HG03045 (cell line): Measurements from ENCODE around the gene WDR7.

ENCODE experiments used
- ATAC-seq: cut with Tn5 transposase; IDR thresholded peaks from one replicate; pipeline ENCODE4 v1.9.1; 2021; ENCODE audit warnings: mild to moderate bottlenecking, moderate library complexity; ENCODE audit not compliant: unreplicated experiment

Gene WDR7

DNA sequence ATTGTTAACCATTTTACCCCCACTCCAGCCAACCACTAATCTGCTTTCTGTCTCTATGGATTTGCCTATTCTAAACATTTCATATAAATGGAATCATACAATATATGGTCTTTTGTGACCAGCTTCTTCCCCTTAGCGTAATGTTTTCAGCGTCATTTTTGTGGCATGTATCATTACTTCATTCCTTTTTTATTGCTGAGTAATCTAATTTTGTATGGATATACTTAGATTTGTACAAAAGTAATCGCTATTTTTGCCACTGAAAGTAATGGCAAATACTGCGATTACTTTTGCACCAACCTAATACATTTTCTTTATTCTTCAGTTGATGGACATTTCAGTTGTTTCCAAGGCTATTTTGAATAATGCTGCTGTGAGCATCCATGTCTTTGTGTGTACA lies 227.6 kb downstream of the WDR7 start:
- no peak for ATAC-seq

DNA sequence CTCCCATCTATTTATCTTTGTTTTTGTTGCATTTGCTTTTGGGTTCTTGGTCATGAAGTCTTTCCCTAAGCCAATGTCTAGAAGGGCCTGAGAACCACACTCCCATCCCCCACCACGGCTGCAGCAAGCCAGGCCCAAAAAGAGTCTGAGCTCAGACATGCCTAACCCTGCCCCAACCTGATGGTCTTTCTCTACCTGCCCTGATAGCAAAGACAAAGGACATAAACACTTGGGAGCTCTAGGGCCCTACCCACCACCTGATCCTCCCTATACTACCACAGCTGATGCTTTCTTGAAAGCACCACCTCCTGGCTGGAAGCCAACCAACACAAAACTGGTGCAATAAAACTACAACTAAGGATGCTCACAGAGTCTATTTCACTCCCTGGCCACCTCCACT lies 233.4 kb downstream of the WDR7 start:
- ATAC-seq = no peak

DNA sequence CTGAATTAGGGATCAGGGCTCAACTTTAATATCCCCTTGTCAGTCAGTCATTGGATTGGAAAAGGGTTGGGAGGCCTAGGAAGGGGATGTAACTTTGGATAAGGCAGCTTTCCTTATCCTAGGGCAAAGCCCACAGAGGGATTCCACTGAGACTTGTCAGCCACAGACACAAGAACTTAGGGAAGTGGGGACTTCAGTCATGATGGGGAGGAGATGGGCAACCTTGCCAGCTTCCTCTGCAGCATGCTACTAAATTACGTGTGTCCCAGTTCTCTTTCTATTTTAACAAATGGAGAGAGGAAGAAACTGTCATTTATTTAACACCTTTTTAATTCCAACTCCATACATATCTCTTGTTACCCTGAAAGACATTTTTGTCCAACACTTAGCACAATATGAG lies 237.8 kb downstream of the WDR7 start:
- no peak for ATAC-seq

DNA sequence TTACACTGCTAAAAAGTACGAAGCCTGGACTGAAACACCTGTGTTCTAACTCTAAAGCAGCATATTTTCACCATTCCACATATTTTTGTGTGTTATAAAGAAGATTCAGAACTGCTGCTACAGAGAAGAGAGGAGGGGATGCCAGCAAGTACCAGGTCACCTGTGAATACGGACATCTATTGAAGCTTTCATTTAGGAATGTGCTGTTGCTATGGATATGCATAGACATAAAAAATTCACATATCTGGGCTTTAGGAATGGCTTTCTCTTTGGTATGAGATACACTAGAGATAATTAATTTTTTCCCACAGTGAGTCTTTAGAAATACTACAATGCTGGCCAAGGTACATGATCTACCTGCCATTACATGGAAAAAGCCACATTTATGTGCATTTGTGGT lies 238.5 kb downstream of the WDR7 start:
- no peak for ATAC-seq

DNA sequence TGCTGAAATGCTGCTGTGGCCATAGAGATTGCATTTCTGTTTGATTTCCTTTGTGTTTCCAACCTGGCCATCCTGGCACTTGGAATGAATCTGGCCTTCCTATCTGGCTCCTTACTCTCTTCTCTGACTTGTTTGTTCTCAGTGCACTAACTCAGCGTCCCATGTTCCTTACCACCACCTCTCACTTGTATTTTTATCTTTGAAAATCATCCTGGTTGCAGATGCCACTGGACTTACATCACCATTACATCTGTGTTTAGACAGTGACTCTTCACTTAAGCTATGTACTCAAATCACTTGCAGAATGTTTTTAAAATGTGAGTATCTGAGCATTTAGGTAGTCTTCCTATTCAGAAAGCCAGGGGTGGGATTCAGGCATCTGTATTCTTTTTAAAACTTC lies 239.5 kb downstream of the WDR7 start:
- no peak for ATAC-seq

DNA sequence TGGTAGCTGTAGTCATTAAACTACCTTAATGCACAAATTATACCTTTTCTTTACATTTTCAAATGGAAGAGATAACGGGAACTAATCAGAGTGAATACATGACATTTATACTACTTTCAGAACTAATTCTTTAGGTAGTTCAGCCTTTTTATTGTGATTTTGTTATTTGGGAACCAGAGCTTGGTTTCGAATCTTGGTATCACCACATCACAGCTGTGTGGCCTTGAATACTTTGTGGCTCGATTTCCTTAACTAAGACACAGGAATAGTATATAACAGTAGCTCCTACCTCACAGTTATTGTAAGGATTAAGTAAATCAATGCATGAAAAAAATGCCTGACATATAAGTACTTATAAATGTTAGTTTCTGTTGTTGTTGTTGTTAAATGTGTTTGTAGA lies 240.0 kb downstream of the WDR7 start:
- no peak for ATAC-seq

DNA sequence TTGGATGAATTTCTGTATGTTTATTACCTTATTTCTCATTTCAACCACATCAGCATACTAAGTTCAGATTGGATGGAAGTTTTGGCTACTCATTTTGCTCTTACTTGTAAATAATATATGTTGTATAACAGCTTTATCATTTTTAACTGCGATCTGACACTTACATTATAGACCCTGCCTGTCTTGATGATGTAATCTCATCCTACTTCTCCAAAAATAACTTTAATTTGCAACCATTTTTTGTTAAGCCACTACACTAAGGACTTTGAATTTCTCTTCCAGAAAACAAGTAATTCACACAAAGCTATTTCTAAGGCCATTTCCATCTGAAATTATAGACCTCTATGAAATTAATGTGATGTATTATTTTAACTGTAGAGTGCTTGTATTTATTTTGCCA lies 240.7 kb downstream of the WDR7 start:
- ATAC-seq = no peak

DNA sequence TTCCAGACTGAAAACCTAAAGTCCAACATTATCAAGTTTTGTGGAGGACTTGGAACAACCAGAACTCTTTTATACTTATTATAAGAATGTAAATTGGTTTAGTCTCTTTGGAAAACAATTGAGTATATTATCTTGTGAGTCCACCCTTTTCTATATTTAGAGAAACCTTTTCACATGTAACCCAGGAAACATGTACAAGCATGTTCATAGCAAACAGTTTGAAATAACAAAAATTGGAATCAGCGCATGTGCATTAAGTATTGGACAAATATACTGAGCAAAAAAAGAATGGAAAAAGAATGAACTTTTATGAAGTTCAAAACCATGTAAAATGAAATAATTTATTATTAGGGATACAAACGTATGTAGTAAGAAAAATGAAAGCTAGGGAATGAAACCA lies 246.0 kb downstream of the WDR7 start:
- no peak for ATAC-seq

DNA sequence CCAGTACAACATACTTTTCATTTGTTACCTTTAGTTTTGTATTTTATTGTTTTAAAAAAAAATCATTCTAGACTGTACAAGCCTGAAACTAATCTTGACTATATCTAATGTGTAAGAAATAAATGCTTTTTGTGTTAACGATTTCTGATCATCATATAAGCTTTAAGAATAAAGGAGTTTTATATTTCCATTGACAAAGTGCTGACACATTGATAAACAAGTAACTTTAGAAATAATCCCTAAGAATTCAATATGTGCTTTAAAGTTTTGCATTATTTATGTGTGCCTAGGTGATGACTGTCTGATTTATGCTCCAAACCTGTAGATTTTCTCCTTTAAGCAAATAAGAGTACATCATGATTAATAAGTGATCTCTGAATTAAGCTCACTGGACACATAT lies 248.5 kb downstream of the WDR7 start:
- no peak for ATAC-seq

DNA sequence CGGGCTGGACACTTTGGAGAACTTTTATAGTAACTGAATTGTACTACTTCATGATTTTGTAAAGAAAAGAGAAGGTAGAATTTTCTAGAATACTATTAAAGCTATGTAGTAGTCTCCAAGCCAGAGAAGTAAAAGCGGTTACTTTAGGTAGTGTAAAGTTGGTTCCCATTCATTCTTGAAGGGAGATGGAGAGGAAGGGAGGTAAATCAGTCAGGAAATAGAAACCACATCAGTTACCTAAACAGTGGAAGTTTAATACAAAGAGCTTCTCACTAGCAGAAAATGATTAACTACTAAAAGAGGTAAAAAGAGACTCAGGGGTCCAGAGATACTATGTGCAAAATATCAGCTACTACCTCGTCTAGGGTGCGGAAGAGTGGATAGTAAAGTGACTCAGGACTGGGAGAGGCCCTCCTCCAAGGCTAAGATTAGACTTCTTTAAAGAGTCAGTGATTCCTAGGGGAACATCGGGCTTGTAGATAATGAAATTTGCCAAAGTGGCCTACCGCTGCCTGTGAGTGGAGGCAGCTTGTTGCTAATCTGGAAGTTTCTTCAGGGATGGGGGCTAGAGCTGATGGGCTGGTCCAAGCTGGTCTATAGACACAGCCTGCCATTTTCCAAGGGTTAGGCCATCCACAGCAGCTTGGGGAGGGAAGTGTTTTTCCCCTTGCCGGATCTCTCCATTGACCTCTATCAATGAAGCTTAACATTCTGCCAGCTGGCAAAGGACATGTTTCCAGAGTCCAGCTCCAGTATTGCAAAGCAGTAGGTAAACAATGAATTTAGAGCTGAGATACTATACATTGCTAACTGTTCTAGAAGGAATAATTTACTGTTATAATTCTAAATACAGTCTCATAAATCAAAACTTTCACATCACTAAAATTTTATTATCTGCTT lies 249.3 kb downstream of the WDR7 start:
- ATAC-seq = no peak

DNA sequence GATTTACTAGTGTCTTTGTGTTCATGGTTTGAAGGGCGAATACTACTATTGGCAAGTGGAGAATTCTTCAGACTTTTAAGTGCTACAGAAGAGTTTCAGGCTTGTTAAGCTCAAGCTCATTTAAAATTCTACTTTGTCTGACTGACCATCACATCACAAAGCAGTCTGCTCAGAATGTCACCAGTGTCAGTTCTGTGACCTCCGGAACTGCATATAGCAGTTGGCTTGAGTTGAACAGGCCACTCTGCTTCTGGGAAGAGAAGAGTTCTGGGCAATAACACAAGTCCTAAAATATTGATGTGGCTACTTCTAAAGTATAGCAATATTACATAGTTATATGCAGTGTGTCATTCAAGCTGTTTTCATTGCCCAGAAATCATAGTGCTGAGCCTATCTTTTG lies 250.8 kb downstream of the WDR7 start:
- ATAC-seq = no peak

DNA sequence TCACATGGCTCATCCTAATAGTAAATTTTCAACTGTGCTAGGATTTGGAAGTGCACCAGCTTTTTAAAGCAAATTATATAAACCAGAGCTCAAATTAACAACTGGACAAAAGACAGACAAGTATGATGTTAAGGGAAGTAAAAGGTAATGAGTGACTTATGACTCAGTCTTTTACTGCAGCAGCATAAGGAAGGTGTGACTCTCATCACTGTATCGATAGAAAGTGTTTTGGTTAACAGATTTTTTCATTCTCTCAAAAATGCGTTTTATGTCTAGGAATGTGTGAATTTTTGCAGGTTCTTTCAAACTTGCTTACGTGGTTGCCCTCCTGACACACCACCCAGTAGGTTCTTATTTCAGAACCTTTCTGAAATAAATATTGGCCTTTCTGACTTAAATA lies 251.5 kb downstream of the WDR7 start:
- ATAC-seq = no peak

DNA sequence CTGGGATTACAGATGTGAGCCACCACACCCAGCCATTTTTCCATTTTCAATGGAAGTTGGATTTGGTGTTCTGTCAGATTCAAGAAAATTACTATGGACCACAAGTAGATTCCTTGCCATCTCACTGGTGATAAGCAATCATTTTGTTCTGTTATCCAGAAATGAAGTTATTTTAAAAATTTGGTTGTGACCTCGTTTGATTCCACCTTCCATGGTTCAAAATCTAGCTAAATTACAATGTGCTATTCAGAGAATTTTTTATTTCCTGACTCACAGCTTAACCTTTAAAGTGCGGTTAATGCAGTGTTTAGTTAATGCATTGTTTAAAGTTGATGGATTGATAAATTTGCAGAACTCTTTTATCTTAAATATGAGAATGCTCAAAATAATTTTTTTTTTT lies 252.5 kb downstream of the WDR7 start:
- no peak for ATAC-seq

DNA sequence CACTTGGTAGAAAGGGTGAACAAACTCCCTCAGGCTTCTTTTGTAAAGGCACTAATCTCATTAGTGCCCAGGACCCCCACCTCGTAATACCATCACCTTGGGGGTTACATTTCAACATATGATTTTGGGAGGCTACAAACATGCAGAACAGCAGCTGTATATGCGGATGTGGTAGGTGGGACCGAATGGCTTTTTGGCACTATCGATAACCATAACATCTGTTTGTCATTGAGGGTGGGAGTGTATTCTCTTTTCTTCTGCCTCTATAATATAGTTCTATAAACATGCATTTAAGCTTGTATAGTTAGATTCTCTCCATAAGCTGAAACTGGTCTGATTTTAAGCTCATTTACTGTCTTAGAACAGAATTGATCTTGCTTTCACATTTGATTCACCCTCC lies 256.6 kb downstream of the WDR7 start:
- ATAC-seq = no peak

DNA sequence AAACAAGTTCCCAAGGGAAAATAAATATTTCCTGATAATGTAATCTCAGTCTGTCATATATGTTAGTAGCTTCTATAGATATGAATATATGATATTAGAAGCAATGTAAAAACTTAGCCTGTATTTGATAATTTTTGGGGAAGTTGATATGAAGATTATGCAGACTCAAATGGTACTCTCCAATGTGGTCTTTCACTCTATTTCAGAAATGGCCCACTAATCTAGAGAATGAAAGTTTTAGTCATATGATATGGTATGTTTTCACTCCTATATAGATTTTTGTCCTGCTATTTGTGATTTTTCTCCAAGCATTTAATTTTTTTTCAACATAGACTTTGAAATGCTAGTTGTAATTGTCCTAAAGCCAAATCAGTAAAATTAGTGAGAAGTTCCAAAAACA lies 259.1 kb downstream of the WDR7 start:
- ATAC-seq = no peak

DNA sequence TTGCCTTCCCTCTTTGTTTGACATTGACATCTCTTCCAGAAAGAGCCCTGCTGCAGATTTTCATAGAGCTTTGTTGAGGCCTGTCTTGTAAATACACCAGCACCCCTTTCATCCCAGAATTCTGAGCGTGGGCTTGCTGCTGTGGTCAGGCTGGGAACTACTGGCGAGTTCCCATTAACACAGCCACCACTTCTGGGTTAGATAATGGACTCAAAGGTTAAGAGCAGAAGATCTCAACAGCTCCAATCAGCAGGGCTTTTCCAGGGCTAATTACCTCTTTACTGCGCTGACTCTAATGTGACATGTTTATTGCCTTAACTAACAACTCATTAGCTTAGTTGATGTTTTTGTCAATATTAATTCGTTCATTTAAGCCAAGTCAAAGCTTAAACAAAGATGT lies 259.8 kb downstream of the WDR7 start:
- no peak for ATAC-seq

DNA sequence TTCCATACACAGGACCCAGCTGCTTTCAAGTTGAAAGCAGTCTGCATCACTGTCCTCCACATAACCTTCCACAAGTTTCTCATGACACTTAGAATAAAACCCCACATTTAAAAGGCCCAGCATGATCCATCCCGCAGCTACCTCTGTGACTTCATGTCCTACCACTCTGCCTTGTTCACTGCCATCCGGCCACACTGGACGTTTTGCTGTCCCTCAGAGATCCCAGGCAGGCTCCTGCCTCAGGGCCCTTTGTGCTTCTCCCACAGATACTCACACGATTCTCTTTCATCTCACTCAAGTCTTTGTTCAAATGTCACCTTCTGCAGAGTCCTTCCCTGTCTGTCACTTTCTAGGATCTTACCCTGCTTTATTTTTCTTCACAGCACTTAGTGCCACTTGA lies 262.8 kb downstream of the WDR7 start:
- ATAC-seq = no peak

DNA sequence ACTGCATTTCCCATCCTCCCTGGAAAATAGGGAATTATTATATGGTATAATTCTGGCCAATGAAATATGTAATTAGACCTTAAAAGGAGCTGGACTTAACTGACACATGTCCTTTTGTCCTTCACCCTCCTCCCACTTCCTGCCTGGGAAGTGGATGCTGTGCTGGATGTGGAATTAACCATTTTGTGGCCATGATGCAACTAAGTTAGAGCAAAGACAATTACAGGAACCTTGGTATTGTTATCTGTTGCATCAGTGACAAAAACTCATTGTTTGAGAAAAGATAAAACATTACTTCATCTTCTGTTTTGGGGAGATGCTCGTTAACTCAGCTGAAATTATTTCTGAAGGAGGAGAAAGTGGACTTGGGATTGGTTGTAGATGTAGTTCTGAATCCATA lies 268.0 kb downstream of the WDR7 start:
- ATAC-seq = no peak

DNA sequence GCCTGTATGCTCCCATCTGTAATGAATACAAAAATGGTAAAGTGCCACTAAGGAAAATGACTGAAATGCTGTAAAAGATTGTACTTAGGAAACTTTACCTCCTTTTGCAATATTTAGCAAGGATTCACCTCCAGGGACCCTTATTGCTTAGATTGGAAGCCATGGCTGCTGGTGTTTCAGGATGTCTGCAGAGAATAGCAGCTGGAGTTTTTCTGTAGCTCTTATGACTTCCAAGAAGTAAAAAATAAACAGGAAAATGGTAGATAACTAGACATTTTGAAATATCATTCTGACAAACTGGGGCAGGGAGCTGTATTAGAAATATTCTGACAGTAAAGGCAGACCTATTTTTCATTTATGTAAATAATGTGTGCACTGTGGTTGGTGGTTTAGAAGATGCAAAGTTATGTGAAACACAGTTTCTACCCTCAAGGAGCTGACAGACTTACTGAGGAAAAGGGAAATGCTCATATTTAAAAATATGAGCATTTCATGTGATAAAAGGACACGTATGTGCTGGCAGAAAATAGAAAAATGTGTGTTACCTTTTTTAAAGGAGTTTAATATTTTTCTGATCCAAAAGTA lies 270.8 kb downstream of the WDR7 start:
- ATAC-seq = peak; percentile 90

DNA sequence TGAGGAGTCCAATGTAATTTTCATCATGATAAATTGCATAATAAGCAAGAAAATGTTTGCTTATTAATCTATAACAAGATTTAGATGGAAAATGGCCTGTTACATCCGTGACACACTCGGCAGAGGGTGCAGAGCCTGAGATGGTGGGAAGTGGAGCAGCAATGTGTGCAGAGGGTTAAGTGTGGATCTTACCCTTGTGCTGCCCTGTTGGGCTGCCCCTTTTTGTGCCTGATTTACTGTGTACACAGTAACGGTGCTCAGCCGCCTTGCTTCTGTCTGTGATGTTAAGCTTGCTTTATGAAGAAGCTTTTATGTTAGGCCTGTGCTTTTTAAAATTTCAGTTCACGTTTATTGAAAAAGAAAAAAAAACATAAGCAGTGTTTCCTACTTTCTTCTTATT lies 275.6 kb downstream of the WDR7 start:
- no peak for ATAC-seq

DNA sequence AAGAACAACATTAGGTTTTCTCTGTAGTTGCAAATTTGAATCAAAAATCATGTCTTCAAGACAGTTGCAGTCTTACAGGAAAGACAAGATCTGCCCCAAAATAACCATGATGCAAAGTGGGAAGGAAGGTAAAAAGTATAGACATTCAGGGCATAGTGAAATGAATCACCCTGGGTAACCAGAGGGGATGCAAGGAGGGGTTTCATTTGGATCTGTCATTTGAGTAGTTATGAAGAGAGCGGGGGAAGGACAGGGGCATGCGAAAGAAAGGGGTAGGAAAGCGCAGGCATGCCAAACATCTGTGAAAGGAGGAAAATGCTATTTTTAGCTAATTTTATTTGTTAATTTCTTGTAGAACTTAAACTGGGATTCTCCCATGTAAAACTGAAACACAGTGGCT lies 276.6 kb downstream of the WDR7 start:
- no peak for ATAC-seq

DNA sequence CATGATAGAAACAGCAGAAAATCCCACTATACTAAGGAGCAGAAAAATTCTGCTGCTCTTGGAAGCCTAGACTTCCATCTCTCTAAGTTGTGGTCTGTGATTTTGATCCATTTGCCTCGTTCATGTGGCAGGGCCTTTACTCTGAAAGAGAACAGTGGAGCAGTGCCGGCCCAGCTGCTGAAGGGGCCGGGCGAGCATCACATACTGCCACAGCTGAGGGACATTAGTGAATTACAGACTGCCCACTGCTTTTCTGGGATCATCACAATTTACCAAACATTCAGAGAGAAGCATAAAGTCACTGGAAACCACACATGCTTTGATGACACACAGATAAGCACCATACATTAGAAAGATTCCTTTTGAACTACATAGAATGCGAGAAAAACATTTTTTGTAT lies 278.7 kb downstream of the WDR7 start:
- no peak for ATAC-seq

DNA sequence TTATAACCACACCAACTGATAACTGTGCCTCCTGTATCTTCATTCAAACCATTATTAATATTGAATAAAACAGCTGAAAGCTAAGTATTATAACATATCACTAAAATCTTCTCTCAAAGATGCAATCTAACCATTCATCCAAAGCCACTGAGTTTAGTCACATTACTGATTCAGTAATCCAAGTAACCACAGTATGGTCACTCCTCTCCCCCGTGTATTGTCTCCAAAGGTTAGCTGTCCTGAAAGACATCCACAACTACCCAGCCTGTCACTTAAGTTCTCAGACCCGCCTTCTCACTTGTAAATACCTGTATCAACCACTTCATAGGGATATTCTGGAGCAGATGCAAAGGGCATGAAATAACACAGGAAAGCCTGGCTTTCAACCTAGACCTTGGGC lies 282.3 kb downstream of the WDR7 start:
- ATAC-seq = no peak
